Fibroblast of lung (primary cell): ENCODE results near the gene SEC61B. TPM values are rescaled to one million over a fixed set of nuclear protein-coding genes. Genes with fewer than 3 reads are reported as not detected.

Experiments
- DNase-seq, 2 donors: peaks; one replicate each; pipeline versions ENCODE4 v3.0.0 to v3.0.0-alpha.2; 2010; ENCODE audit warnings: low read depth in 2 of 2
- H2AFZ ChIP-seq: 2 replicates; pipeline ENCODE4 v1.5.1; 2012; ENCODE audit warnings: low read length, control low read depth, inconsistent platforms
- H3K27ac ChIP-seq: 2 replicates; pipeline ENCODE4 v1.5.1; 2011; ENCODE audit warnings: low read length, control low read depth; ENCODE audit not compliant: insufficient read depth
- H3K27me3 ChIP-seq: 2 replicates; pipeline ENCODE4 v1.5.1; 2011; ENCODE audit warnings: mild to moderate bottlenecking, low read length; ENCODE audit not compliant: control insufficient read depth, insufficient read depth
- H3K36me3 ChIP-seq: 2 replicates; pipeline ENCODE4 v1.5.1; 2011; ENCODE audit warnings: low read length; ENCODE audit not compliant: control insufficient read depth, insufficient read depth
- H3K4me1 ChIP-seq: 2 replicates; pipeline ENCODE4 v1.5.1; 2011; ENCODE audit warnings: low read length; ENCODE audit not compliant: control insufficient read depth, insufficient read depth; ENCODE audit errors: extremely low read depth
- H3K4me2 ChIP-seq: 2 replicates; pipeline ENCODE4 v1.5.1; 2011; ENCODE audit warnings: low read length, control low read depth; ENCODE audit not compliant: insufficient read depth; ENCODE audit errors: extremely low read depth
- H3K4me3 ChIP-seq, 4 experiments: fragments of 200-600 bp in 1 of 4; sonication (generic) in 1 of 4; replicated peaks in 1 of 4; 2 replicates each; pipeline ENCODE4 v1.5.1; 2011 to 2016; ENCODE audit warnings: low read length in 4 of 4, low read depth in 3 of 4, mild to moderate bottlenecking in 3 of 4, control low read depth in 2 of 4, inconsistent platforms in 1 of 4, mixed read lengths in 1 of 4; ENCODE audit not compliant: insufficient read depth in 1 of 4; ENCODE audit errors: control extremely low read depth in 1 of 4
- H3K79me2 ChIP-seq: 2 replicates; pipeline ENCODE4 v1.5.1; 2012; ENCODE audit warnings: mild to moderate bottlenecking, low read length, inconsistent platforms; ENCODE audit not compliant: control insufficient read depth, insufficient read depth
- H3K9ac ChIP-seq: 2 replicates; pipeline ENCODE4 v1.5.1; 2011; ENCODE audit warnings: mild to moderate bottlenecking, low read length, control low read depth; ENCODE audit not compliant: insufficient read depth
- H3K9me3 ChIP-seq: 2 replicates; pipeline ENCODE4 v1.5.1; 2012; ENCODE audit warnings: low read depth, low read length; ENCODE audit not compliant: control insufficient read depth, insufficient read depth
- H4K20me1 ChIP-seq: 2 replicates; pipeline ENCODE4 v1.5.1; 2011; ENCODE audit warnings: low read length; ENCODE audit not compliant: control insufficient read depth, insufficient read depth; ENCODE audit errors: extremely low read depth
- CTCF ChIP-seq, 2 donors: IDR thresholded peaks in 1 of 2; conservative IDR thresholded peaks in 1 of 2; 1 replicate in 1 of 2; 2 replicates in 1 of 2; pipeline ENCODE4 v1.5.1; 2011 to 2012; ENCODE audit warnings: low read length in 2 of 2, control low read depth in 1 of 2, inconsistent platforms in 1 of 2, low read depth in 1 of 2, mild to moderate bottlenecking in 1 of 2
- EZH2 ChIP-seq: IDR thresholded peaks from 2 replicates; pipeline ENCODE4 v1.5.1; 2012; ENCODE audit warnings: low read length, control low read depth, mild to moderate bottlenecking; ENCODE audit errors: missing control alignments
- polyA plus RNA-seq, 2 donors: library from polyadenylated mRNA; depleted of rRNA in 1 of 2; stranded (reverse) in 1 of 2; unstranded in 1 of 2; fragments of >200 nt; gene quantifications; 2 replicates each; pipeline ENCODE4 v1.2.1, GENCODE V29; 2011 to 2012; ENCODE audit warnings: missing spikeins in 1 of 2
- total RNA-seq: library from RNA; depleted of rRNA; stranded (reverse); fragments of >200 nt; gene quantifications from 2 replicates; pipeline ENCODE4 v1.2.1, GENCODE V29; 2014

The SEC61B gene
- total and polyA plus RNA-seq, 2 donors (not counting 1 experiment from before 2014, with no cell fraction given), result 58.8 to 213 TPM

- no peak for DNase-seq
- Histone ChIP-seq H3K36me3 (no peaks in the 10 kb centered on the region), H3K9me3 (no peaks in the 10 kb centered on the region), H3K27me3 (peaks cover 8% of the 10 kb centered on the region), H3K9ac (no peak overlapping the region), H3K27ac (no peak overlapping the region), H2AFZ (no peak overlapping the region), H3K79me2 (no peaks in the 10 kb centered on the region), H3K4me1 (peaks cover 5% of the 10 kb centered on the region), H3K4me3 (no peak overlapping the region), H4K20me1 (no peaks in the 10 kb centered on the region), H3K4me2 (no peak overlapping the region)
- no peak for TF ChIP-seq EZH2
- TF ChIP-seq CTCF (conservative IDR thresholded peaks at IDR 0.05 in 1 of 2, IDR thresholded peaks at IDR 0.05 in 1 of 2; ENCODE audit: low read depth in 1 of 2, low read length in 2 of 2), result no peak
Measured at GRCh38 chr9:99197124-99197630, 24.9 kb upstream of the SEC61B start.

- DNase-seq, result no peak
- Histone ChIP-seq H3K9ac (no peak overlapping the region), H3K9me3 (no peaks in the 10 kb centered on the region), H3K4me1 (peaks cover under 1% of the 10 kb centered on the region), H3K4me2 (no peak overlapping the region), H2AFZ (no peak overlapping the region), H4K20me1 (no peaks in the 10 kb centered on the region), H3K36me3 (no peaks in the 10 kb centered on the region), H3K27me3 (peaks cover 8% of the 10 kb centered on the region), H3K4me3 (no peak overlapping the region), H3K79me2 (no peaks in the 10 kb centered on the region), H3K27ac (no peak overlapping the region)
- TF ChIP-seq EZH2, result no peak
- no peak for TF ChIP-seq CTCF (conservative IDR thresholded peaks at IDR 0.05 in 1 of 2, IDR thresholded peaks at IDR 0.05 in 1 of 2; ENCODE audit: low read depth in 1 of 2, low read length in 2 of 2)
Measured at GRCh38 chr9:99197987-99198386, 24.1 kb upstream of the SEC61B start.

GRCh38 chr9:99199938-99200539 lies 22.0 kb upstream of the SEC61B start:
- Histone ChIP-seq H3K36me3 (no peaks in the 10 kb centered on the region), H4K20me1 (no peaks in the 10 kb centered on the region), H3K4me3 (no peak overlapping the region), H3K27me3 (peaks cover 8% of the 10 kb centered on the region), H3K79me2 (no peaks in the 10 kb centered on the region), H3K4me1 (no peaks in the 10 kb centered on the region), H3K9me3 (no peaks in the 10 kb centered on the region), H3K9ac (no peak overlapping the region), H2AFZ (no peak overlapping the region), H3K27ac (no peak overlapping the region), H3K4me2 (no peak overlapping the region)
- no peak for TF ChIP-seq CTCF (conservative IDR thresholded peaks at IDR 0.05 in 1 of 2, IDR thresholded peaks at IDR 0.05 in 1 of 2; ENCODE audit: low read depth in 1 of 2, low read length in 2 of 2)
- no peak for TF ChIP-seq EZH2
- DNase-seq, result no peak
